Measurements from ENCODE around the gene PARP11.
"Not testable (repeated sequence)": the region's sequence is repeated elsewhere in the genome, so short reads cannot be mapped to it uniquely, and the experiment has no call there.

The PARP11 gene

GRCh38 chr12:3882406-3882805 is 9.2 kb upstream of the PARP11 start:
- DNase-seq: no peak

- no peak for DNase-seq
Measured at GRCh38 chr12:3881281-3881950, 8.2 kb upstream of the PARP11 start.

GRCh38 chr12:3879846-3880245 is 6.6 kb upstream of the PARP11 start:
- no peak for DNase-seq

- peak; percentile 14 for DNase-seq
Measured at GRCh38 chr12:3871356-3871755, 1.8 kb downstream of the PARP11 start.

GRCh38 chr12:3869865-3870264 is 3.3 kb downstream of the PARP11 start:
- peak; percentile 71 for DNase-seq

GRCh38 chr12:3869433-3869832 is 3.8 kb downstream of the PARP11 start:
- no peak for DNase-seq

GRCh38 chr12:3863756-3864155 is 9.4 kb downstream of the PARP11 start:
- DNase-seq: no peak

GRCh38 chr12:3842517-3842916 is 30.7 kb downstream of the PARP11 start:
- DNase-seq: no peak

GRCh38 chr12:3841783-3842182 is 31.4 kb downstream of the PARP11 start:
- no peak for DNase-seq

GRCh38 chr12:3840833-3841232 is 32.4 kb downstream of the PARP11 start:
- not testable (repeated sequence) for DNase-seq

- DNase-seq: not testable (repeated sequence)
Measured at GRCh38 chr12:3839745-3840144, 33.5 kb downstream of the PARP11 start.

GRCh38 chr12:3838701-3839548 is 34.3 kb downstream of the PARP11 start:
- DNase-seq: not testable (repeated sequence)

GRCh38 chr12:3838076-3838475 is 35.1 kb downstream of the PARP11 start:
- DNase-seq: no peak

GRCh38 chr12:3837049-3837448 is 36.1 kb downstream of the PARP11 start:
- no peak for DNase-seq

- no peak for DNase-seq
Measured at GRCh38 chr12:3836641-3837040, 36.6 kb downstream of the PARP11 start.

- DNase-seq: no peak
Measured at GRCh38 chr12:3835914-3836313, 37.3 kb downstream of the PARP11 start.

- DNase-seq: no peak
Measured at GRCh38 chr12:3834774-3835173, 38.4 kb downstream of the PARP11 start.

- DNase-seq: no peak
Measured at GRCh38 chr12:3833670-3834310, 39.4 kb downstream of the PARP11 start.

- DNase-seq: no peak
Measured at GRCh38 chr12:3832738-3833137, 40.5 kb downstream of the PARP11 start.

GRCh38 chr12:3828888-3829287 is 44.3 kb downstream of the PARP11 start:
- no peak for DNase-seq

GRCh38 chr12:3827301-3828000 is 45.7 kb downstream of the PARP11 start:
- DNase-seq: no peak

GRCh38 chr12:3821441-3821840 is 51.8 kb downstream of the PARP11 start:
- DNase-seq: no peak

- DNase-seq: no peak
Measured at GRCh38 chr12:3820122-3820521, 53.1 kb downstream of the PARP11 start.

Data from activated CD4-positive, alpha-beta T cell treated with anti-CD3 and anti-CD28 coated beads, Interleukin-2, amount 50 U/mL, for 16 hours (primary cell).